HFF-Myc (cell line): ENCODE results near the gene CDH23.

Experiments used
- DNase-seq: peaks from one replicate; pipeline ENCODE4 v3.0.0-alpha.2; 2011; ENCODE audit warnings: low read depth; ENCODE audit errors: extremely low read depth
- H3K4me3 ChIP-seq: replicated peaks from 2 replicates; pipeline ENCODE4 v1.5.1; 2011; ENCODE audit warnings: low read depth, mild to moderate bottlenecking, control low read depth, low read length
- TF ChIP-seq, protein P1 (sequence below): IDR thresholded peaks from 2 replicates; pipeline ENCODE4 v1.5.1; 2012; ENCODE audit warnings: mild to moderate bottlenecking, low read depth, low read length, control low read depth; ENCODE audit errors: missing control alignments

The CDH23 gene

DNA sequence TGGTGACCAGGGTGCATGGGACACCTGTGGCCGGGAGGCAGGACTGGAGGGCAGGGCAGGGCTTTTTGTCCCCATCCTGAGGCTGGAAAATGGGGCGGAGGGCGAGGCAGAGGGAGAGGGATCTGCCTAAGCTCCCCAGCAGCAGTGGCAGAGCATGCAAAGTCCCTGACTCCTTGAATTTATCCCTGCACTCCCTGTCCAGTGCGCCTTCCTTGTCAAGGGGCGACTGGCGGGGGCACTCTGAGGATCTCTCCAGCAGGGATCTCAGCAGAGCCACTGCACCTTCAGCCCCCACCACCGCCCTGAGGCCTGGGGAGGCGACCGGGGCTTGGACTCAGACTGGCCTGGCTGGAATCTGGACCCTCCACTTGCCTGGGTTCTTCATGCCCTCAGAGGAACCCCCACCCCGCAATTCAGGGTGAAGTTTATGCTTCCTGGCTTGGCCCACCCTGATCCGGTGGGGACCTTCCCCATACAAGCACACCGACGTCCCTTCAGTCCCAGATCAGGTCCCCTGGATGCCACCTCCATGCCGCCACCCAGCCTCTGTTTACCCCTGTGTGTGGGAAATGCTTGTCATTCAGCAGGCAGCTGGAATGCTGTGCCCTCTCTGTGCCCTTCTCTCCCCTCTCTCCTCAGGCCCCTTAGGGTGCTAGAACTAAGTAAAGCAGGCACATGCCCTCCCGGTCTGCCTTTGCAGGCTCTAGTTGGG, 46.3 kb downstream of the CDH23 start:
- H3K4me3 ChIP-seq: no peak overlapping the region
- DNase-seq: no peak
- TF ChIP-seq, protein P1, sequence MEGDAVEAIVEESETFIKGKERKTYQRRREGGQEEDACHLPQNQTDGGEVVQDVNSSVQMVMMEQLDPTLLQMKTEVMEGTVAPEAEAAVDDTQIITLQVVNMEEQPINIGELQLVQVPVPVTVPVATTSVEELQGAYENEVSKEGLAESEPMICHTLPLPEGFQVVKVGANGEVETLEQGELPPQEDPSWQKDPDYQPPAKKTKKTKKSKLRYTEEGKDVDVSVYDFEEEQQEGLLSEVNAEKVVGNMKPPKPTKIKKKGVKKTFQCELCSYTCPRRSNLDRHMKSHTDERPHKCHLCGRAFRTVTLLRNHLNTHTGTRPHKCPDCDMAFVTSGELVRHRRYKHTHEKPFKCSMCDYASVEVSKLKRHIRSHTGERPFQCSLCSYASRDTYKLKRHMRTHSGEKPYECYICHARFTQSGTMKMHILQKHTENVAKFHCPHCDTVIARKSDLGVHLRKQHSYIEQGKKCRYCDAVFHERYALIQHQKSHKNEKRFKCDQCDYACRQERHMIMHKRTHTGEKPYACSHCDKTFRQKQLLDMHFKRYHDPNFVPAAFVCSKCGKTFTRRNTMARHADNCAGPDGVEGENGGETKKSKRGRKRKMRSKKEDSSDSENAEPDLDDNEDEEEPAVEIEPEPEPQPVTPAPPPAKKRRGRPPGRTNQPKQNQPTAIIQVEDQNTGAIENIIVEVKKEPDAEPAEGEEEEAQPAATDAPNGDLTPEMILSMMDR: no peak

DNA sequence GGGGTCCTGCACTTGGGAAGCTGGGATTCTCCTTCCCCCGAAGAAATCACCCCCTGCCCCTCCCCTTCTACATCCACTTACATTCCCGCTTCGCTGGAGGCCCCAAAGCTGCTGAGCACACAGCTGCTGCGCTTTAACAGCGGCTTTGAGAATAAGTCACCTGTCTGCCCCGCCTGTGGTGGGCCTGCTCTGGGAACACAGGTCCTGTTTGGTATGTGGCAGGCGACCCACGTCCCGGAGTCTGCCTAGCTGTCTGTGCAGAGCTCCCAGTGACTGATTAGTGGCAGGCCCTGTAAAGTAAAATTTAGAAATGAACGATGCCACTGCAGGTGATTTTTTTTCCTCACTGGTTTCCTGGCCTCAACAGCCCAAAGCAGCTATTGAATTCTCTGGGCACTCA, 47.0 kb downstream of the CDH23 start:
- no peak overlapping the region for H3K4me3 ChIP-seq
- TF ChIP-seq, protein P1: no peak
- no peak for DNase-seq

DNA sequence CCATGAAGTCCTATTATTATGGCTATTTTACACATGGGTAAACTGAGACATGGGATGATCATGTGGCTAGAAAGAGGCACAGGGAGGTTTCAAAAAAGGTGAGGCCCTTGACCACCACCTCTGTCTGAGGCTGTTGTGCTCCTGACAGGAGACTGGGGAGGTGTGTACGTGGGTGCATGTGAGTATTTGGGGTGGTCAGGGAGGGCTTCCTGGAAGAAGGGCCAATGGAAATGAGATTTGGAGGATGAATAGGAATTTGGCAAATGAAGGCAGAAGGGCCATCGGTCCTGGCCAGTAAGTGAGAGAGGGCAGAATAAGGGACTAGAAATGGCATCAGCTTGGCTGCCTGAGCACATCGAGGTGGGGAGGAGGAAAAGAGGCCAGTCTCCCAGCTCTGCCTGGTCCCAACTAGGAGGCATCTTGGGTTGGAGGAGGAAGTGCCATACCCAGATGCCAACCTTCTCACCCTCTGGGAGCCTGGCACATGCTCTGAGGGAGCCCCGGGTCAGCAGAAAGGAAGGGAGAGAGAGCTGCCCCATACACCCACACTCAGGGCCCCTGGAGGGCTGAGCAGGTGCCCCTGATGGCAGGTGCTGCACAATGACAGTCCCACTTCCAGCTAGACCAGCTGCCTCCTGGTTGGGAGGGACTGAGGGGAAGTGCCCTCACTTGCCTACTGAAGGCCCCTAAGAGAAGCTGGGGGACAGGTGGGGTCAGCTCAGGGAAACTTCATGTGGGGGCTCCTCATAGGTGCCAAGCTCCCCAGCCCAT, 47.7 kb downstream of the CDH23 start:
- no peak for DNase-seq
- TF ChIP-seq, protein P1: no peak
- H3K4me3 ChIP-seq: no peak overlapping the region

DNA sequence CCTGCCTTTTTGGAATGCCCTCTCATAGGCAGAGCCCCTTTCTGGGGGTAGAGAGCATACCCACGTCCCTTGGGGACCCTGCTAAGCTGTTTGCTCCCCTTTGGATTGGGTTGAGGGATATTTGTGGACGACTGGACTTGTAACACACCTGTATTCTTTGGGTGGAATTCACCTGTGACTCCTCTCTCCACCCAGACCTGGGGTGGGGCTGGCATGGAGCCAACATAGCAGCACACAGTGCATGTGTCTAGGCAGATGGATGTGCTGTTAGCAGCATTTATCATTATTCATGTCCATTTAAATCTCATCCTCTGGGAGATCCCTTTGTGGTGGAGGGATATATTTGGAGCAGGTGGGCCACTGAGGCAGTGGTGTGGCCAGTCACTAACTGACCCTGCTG, 51.0 kb downstream of the CDH23 start:
- no peak for DNase-seq
- TF ChIP-seq, protein P1: no peak
- H3K4me3 ChIP-seq: no peak overlapping the region

DNA sequence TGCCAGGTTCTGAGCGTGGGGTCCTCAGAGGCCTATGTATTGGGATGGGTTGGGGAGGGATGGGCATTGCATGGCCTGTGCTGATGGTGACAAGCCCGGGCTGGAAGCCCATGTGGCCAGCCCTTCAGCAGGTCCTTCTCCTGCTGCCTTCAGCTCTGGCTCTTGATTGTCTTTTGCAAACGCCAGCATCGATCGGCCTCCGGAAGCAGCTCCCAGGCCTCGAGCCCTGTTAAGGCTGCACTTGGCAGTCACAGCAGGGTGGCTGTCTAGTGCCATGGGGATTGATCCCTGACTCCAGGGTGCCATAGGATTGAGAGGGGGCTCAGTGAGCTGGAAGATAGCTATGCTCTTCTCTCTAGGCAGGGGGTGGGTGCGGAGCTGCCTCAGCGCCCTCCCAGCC, 51.4 kb downstream of the CDH23 start:
- TF ChIP-seq, protein P1: no peak
- no peak overlapping the region for H3K4me3 ChIP-seq
- DNase-seq: no peak

DNA sequence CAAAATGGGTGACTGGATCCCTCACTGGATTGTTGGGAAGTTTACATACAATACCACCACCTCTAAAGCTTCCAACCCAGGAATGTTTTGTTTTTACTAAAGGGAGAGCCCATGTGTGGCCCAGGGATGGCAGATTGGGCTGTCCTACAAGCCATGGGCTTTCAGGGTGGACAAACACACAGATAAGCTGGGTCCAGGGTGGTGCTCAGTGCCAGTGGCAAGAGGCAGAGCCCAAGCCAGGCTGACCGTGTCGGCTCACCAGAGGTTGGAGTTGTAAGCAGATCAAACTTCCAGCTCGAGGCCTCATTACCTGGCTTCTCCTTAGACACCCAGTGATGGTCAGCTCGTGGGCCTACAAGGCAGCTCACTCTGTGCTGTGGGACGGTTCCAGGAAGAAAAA, 52.3 kb downstream of the CDH23 start:
- TF ChIP-seq, protein P1: no peak
- no peak for DNase-seq
- H3K4me3 ChIP-seq: no peak overlapping the region
